GM23338 (cell line): ENCODE measurements around the gene ZNF276. TPM values are rescaled to one million over a fixed set of nuclear protein-coding genes. Genes with fewer than 3 reads are reported as not detected.

Experiments used
- ATAC-seq: fragments of 200-7000 bp; cut with Tn5 transposase; 3 replicates; pipeline ENCODE4 v1.9.1; 2020
- DNase-seq: peaks from one replicate; pipeline ENCODE4 v3.0.0-alpha.2; 2015; ENCODE audit warnings: low spot score
- H2AFZ ChIP-seq: fragments of 200-600 bp; sonication (generic); 2 replicates; pipeline ENCODE4 v1.8.0; 2016; ENCODE audit warnings: antibody characterized with exemption, mild to moderate bottlenecking, moderate library complexity
- H3F3A ChIP-seq: fragments of 200-600 bp; sonication (generic); replicated peaks from 2 replicates; pipeline ENCODE4 v1.8.0; 2017; ENCODE audit warnings: antibody characterized with exemption, mixed run types, low read depth
- H3K27ac ChIP-seq: fragments of 200-600 bp; sonication (generic); 2 replicates; pipeline ENCODE4 v1.6.1; 2016; ENCODE audit warnings: low read depth
- H3K27me3 ChIP-seq: fragments of 200-600 bp; sonication (generic); 2 replicates; pipeline ENCODE4 v1.8.0; 2016; ENCODE audit warnings: mild to moderate bottlenecking, mixed run types, moderate library complexity; ENCODE audit not compliant: insufficient read depth
- H3K36me3 ChIP-seq: fragments of 200-600 bp; sonication (generic); 2 replicates; pipeline ENCODE4 v1.8.0; 2016; ENCODE audit warnings: mild to moderate bottlenecking; ENCODE audit not compliant: insufficient read depth
- H3K4me1 ChIP-seq: fragments of 200-600 bp; sonication (generic); 2 replicates; pipeline ENCODE4 v1.8.0; 2016; ENCODE audit warnings: mild to moderate bottlenecking, moderate library complexity; ENCODE audit not compliant: insufficient read depth
- H3K4me2 ChIP-seq: fragments of 200-600 bp; sonication (generic); 2 replicates; pipeline ENCODE4 v1.7.1; 2017; ENCODE audit warnings: mixed run types
- H3K4me3 ChIP-seq: fragments of 200-600 bp; sonication (generic); 2 replicates; pipeline ENCODE4 v1.6.1; 2016; ENCODE audit warnings: mixed run types
- H3K79me2 ChIP-seq: fragments of 200-600 bp; sonication (generic); replicated peaks from 2 replicates; pipeline ENCODE4 v1.8.0; 2017; ENCODE audit warnings: mild to moderate bottlenecking; ENCODE audit not compliant: insufficient read depth
- H3K9me2 ChIP-seq: fragments of 200-600 bp; sonication (generic); 2 replicates; pipeline ENCODE4 v1.8.0; 2017; ENCODE audit not compliant: insufficient read depth
- H4K20me1 ChIP-seq: fragments of 200-600 bp; sonication (generic); replicated peaks from 2 replicates; pipeline ENCODE4 v1.8.0; 2017; ENCODE audit warnings: mild to moderate bottlenecking; ENCODE audit not compliant: insufficient read depth
- H3K27ac Mint-ChIP-seq: 2 replicates; pipeline ENCODE4 v1.8.0; 2020; ENCODE audit warnings: inconsistent platforms, mild to moderate bottlenecking, moderate library complexity, mixed read lengths
- H3K27me3 Mint-ChIP-seq: 3 replicates; pipeline ENCODE4 v1.8.0; 2022; ENCODE audit warnings: low read depth, mild to moderate bottlenecking, moderate library complexity, mixed read lengths, inconsistent platforms; ENCODE audit not compliant: insufficient read depth, poor library complexity
- H3K36me3 Mint-ChIP-seq: 3 replicates; pipeline ENCODE4 v1.8.0; 2021; ENCODE audit warnings: low read depth, mild to moderate bottlenecking, inconsistent platforms, moderate library complexity, mixed read lengths
- H3K4me1 Mint-ChIP-seq: 3 replicates; pipeline ENCODE4 v1.8.0; 2020; ENCODE audit warnings: mild to moderate bottlenecking, inconsistent platforms, mixed read lengths
- H3K4me3 Mint-ChIP-seq: 3 replicates; pipeline ENCODE4 v1.8.0; 2021; ENCODE audit warnings: moderate library complexity, mild to moderate bottlenecking, inconsistent platforms, mixed read lengths
- H3K9me3 Mint-ChIP-seq: 3 replicates; pipeline ENCODE4 v1.8.0; 2020; ENCODE audit warnings: moderate library complexity, mild to moderate bottlenecking, inconsistent platforms, mixed read lengths
- JUNB ChIP-seq: IDR thresholded peaks from one replicate; pipeline ENCODE4 v1.6.1; 2016; ENCODE audit warnings: antibody characterized with exemption; ENCODE audit not compliant: unreplicated experiment
- NANOG ChIP-seq: IDR thresholded peaks from 2 replicates; pipeline ENCODE4 v1.6.1; 2016; ENCODE audit warnings: antibody characterized with exemption, borderline replicate concordance
- POLR2AphosphoS5 ChIP-seq: IDR thresholded peaks from 2 replicates; pipeline ENCODE4 v1.6.1; 2016; ENCODE audit warnings: antibody characterized with exemption, low read depth
- REST ChIP-seq: IDR thresholded peaks from one replicate; pipeline ENCODE4 v1.6.1; 2018; ENCODE audit warnings: antibody characterized with exemption; ENCODE audit not compliant: unreplicated experiment
- STAT1 ChIP-seq: IDR thresholded peaks from one replicate; pipeline ENCODE4 v1.6.1; 2016; ENCODE audit warnings: antibody characterized with exemption; ENCODE audit not compliant: unreplicated experiment
- polyA plus RNA-seq: library from polyadenylated mRNA; unstranded; fragments of >200 nt; fragmentation: Nextera tagmentation; extraction: Ambion mirVana; gene quantifications from 2 replicates; pipeline ENCODE4 v1.2.1, GENCODE V29; 2016
- total RNA-seq: library from RNA; depleted of rRNA; stranded (reverse); fragments of >200 nt; shearing (Covaris generic); gene quantifications from 2 replicates; pipeline ENCODE4 v1.2.3, GENCODE V29; 2014
- TF ChIP-seq, protein P1 (sequence below): fragments of 250-450 bp; sonication (Bioruptor Pico); IDR thresholded peaks from 2 replicates; pipeline ENCODE4 v1.5.0; 2020; ENCODE audit warnings: mild to moderate bottlenecking, moderate library complexity
- TF ChIP-seq, protein P2 (sequence below): IDR thresholded peaks from 2 replicates; pipeline ENCODE4 v1.6.1; 2016; ENCODE audit warnings: antibody characterized with exemption

The ZNF276 gene
- total and polyA plus RNA-seq, 2 experiments from 2014 or later = 3.4 to 15.6 TPM

- TF ChIP-seq, protein P1, sequence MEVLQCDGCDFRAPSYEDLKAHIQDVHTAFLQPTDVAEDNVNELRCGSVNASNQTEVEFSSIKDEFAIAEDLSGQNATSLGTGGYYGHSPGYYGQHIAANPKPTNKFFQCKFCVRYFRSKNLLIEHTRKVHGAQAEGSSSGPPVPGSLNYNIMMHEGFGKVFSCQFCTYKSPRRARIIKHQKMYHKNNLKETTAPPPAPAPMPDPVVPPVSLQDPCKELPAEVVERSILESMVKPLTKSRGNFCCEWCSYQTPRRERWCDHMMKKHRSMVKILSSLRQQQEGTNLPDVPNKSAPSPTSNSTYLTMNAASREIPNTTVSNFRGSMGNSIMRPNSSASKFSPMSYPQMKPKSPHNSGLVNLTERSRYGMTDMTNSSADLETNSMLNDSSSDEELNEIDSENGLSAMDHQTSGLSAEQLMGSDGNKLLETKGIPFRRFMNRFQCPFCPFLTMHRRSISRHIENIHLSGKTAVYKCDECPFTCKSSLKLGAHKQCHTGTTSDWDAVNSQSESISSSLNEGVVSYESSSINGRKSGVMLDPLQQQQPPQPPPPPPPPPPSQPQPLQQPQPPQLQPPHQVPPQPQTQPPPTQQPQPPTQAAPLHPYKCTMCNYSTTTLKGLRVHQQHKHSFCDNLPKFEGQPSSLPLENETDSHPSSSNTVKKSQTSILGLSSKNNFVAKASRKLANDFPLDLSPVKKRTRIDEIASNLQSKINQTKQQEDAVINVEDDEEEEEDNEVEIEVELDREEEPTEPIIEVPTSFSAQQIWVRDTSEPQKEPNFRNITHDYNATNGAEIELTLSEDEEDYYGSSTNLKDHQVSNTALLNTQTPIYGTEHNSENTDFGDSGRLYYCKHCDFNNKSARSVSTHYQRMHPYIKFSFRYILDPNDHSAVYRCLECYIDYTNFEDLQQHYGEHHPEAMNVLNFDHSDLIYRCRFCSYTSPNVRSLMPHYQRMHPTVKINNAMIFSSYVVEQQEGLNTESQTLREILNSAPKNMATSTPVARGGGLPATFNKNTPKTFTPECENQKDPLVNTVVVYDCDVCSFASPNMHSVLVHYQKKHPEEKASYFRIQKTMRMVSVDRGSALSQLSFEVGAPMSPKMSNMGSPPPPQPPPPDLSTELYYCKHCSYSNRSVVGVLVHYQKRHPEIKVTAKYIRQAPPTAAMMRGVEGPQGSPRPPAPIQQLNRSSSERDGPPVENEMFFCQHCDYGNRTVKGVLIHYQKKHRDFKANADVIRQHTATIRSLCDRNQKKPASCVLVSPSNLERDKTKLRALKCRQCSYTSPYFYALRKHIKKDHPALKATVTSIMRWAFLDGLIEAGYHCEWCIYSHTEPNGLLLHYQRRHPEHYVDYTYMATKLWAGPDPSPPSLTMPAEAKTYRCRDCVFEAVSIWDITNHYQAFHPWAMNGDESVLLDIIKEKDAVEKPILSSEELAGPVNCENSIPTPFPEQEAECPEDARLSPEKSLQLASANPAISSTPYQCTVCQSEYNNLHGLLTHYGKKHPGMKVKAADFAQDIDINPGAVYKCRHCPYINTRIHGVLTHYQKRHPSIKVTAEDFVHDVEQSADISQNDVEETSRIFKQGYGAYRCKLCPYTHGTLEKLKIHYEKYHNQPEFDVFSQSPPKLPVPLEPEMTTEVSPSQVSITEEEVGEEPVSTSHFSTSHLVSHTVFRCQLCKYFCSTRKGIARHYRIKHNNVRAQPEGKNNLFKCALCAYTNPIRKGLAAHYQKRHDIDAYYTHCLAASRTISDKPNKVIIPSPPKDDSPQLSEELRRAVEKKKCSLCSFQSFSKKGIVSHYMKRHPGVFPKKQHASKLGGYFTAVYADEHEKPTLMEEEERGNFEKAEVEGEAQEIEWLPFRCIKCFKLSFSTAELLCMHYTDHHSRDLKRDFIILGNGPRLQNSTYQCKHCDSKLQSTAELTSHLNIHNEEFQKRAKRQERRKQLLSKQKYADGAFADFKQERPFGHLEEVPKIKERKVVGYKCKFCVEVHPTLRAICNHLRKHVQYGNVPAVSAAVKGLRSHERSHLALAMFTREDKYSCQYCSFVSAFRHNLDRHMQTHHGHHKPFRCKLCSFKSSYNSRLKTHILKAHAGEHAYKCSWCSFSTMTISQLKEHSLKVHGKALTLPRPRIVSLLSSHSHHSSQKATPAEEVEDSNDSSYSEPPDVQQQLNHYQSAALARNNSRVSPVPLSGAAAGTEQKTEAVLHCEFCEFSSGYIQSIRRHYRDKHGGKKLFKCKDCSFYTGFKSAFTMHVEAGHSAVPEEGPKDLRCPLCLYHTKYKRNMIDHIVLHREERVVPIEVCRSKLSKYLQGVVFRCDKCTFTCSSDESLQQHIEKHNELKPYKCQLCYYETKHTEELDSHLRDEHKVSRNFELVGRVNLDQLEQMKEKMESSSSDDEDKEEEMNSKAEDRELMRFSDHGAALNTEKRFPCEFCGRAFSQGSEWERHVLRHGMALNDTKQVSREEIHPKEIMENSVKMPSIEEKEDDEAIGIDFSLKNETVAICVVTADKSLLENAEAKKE = no peak
- no peak for TF ChIP-seq REST
Measured at GRCh38 chr16:89733322-89733721, 12.0 kb downstream of the ZNF276 start (continued).

- H3K4me1 ChIP-seq = no peaks in the 10 kb centered on the region
- H3K27me3 Mint-ChIP-seq = peaks cover 24% of the 10 kb centered on the region
- DNase-seq (no peak), ATAC-seq (no peak)
- H3K36me3 ChIP-seq = peaks cover 23% of the 10 kb centered on the region; the same call in 1 of the 2 replicates
- no peak overlapping the region for H3K4me2 ChIP-seq
- no peak overlapping the region for H3K27ac ChIP-seq
- H2AFZ ChIP-seq = no peak overlapping the region
- H3K9me3 Mint-ChIP-seq = no peaks in the 10 kb centered on the region; the same call in 2 of the 3 replicates
- H3K9me2 ChIP-seq = no peaks in the 10 kb centered on the region
- H3K4me3 Mint-ChIP-seq = no peak overlapping the region
- H3K4me3 ChIP-seq = no peak overlapping the region
- H4K20me1 ChIP-seq = peaks cover 4% of the 10 kb centered on the region; the same call in 1 of the 2 replicates
- no peaks in the 10 kb centered on the region for H3K27me3 ChIP-seq
- peaks cover 86% of the 10 kb centered on the region for H3K36me3 Mint-ChIP-seq
- no peak overlapping the region for H3K27ac Mint-ChIP-seq
- no peaks in the 10 kb centered on the region for H3K79me2 ChIP-seq
- peaks cover 14% of the 10 kb centered on the region for H3K4me1 Mint-ChIP-seq
- peaks cover 15% of the 10 kb centered on the region; the same call in 1 of the 2 replicates for H3F3A ChIP-seq
- TF ChIP-seq, protein P2, sequence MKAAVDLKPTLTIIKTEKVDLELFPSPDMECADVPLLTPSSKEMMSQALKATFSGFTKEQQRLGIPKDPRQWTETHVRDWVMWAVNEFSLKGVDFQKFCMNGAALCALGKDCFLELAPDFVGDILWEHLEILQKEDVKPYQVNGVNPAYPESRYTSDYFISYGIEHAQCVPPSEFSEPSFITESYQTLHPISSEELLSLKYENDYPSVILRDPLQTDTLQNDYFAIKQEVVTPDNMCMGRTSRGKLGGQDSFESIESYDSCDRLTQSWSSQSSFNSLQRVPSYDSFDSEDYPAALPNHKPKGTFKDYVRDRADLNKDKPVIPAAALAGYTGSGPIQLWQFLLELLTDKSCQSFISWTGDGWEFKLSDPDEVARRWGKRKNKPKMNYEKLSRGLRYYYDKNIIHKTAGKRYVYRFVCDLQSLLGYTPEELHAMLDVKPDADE = no peak
- no peak for TF ChIP-seq POLR2AphosphoS5
- no peak for TF ChIP-seq STAT1
- TF ChIP-seq NANOG = no peak
- TF ChIP-seq JUNB = no peak
Measured at GRCh38 chr16:89733792-89734191, 12.5 kb downstream of the ZNF276 start.
